ENCODE measurements around the gene AFF3.

GRCh38 chr2:99512181-99512591 lies 630.2 kb downstream of the AFF3 start:
- peak in 1 of 3 donors; percentile 42 for TF ChIP-seq POLR2AphosphoS5 (IDR thresholded peaks at IDR 0.05)
- TF ChIP-seq, protein P1, sequence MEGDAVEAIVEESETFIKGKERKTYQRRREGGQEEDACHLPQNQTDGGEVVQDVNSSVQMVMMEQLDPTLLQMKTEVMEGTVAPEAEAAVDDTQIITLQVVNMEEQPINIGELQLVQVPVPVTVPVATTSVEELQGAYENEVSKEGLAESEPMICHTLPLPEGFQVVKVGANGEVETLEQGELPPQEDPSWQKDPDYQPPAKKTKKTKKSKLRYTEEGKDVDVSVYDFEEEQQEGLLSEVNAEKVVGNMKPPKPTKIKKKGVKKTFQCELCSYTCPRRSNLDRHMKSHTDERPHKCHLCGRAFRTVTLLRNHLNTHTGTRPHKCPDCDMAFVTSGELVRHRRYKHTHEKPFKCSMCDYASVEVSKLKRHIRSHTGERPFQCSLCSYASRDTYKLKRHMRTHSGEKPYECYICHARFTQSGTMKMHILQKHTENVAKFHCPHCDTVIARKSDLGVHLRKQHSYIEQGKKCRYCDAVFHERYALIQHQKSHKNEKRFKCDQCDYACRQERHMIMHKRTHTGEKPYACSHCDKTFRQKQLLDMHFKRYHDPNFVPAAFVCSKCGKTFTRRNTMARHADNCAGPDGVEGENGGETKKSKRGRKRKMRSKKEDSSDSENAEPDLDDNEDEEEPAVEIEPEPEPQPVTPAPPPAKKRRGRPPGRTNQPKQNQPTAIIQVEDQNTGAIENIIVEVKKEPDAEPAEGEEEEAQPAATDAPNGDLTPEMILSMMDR (IDR thresholded peaks at IDR 0.05) = no peak

All from stomach (tissue), 4 donors.